ENCODE data around the gene PLCL1. TPM values are rescaled to one million over a fixed set of nuclear protein-coding genes. Genes with fewer than 3 reads are reported as not detected.

PLCL1 gene
- total RNA-seq, 2 donors from 2014 or later, result 1.3 to 4.9 TPM

DNA sequence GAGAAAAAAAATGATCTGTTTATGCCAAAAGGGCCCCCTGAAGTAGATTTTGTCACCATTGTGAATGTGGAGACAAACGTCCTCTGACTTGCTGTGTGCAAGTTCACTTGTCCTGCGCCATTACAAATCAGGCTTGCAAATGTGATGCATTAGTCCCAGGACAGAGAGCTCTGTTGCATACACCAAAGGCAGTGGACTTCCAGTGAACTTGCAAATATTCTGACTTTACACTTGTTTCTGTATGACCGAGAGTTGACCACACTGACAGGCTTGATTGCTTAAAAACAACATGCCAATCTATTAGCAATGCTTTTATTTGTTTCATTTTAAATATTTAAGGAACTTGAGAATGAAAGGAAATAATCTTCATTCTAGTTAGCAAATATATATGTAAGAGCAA is 293.2 kb downstream of the PLCL1 start:
- DNase-seq (ENCODE audit: low spot score in 2 of 2), result no peak
- Mint-ChIP-seq H3K36me3 (peaks cover 0 to 12% of the 10 kb centered on the region in 2 donors), H3K27ac (no peak overlapping the region), H3K9me3 (no peaks in the 10 kb centered on the region)
- no peak for ATAC-seq

DNA sequence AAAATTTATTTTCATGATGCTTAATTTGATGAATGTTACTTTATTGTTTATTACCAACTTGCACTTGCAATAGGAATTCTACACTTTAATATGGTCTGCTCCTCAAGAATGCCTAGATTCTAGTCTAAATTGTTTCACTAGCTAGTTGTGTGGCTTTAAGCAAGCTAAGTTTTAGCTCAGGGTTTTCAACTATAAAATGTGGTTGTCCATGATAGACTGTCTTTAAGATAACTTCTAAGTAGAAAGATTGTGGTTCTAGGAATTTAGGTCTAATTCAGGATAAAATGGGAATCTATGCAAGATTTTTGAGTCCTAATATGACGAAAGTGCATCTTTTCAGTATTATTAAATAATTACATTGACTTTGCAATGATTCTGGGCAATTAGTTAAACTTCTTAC is 294.0 kb downstream of the PLCL1 start:
- Mint-ChIP-seq H3K27ac (no peak overlapping the region), H3K9me3 (no peaks in the 10 kb centered on the region), H3K36me3 (peaks cover 0 to 12% of the 10 kb centered on the region in 2 donors)
- DNase-seq (ENCODE audit: low spot score in 2 of 2) (no peak), ATAC-seq (no peak)

DNA sequence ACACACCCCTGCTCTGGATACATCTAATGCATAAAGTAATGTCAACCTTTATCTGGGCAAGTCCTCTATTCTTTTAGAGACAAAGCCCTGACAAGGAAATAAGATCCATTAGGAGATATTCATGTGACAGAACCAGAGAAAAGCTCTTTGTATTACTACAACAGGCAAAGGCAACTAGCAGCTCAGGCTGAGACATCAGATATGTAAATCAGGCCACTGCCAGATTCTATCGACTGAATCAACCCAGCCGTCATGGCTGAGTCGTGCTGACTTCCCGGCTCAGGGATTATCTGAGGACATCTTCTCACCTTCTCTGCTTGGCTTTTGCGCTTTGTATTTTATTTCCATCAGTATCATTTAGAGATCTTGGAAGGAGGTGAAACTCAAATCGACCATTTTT is 294.5 kb downstream of the PLCL1 start:
- Mint-ChIP-seq H3K9me3 (no peaks in the 10 kb centered on the region), H3K27ac (no peak overlapping the region), H3K36me3 (peaks cover 0 to 12% of the 10 kb centered on the region in 2 donors)
- no peak for DNase-seq (ENCODE audit: low spot score in 2 of 2)
- ATAC-seq, result no peak

DNA sequence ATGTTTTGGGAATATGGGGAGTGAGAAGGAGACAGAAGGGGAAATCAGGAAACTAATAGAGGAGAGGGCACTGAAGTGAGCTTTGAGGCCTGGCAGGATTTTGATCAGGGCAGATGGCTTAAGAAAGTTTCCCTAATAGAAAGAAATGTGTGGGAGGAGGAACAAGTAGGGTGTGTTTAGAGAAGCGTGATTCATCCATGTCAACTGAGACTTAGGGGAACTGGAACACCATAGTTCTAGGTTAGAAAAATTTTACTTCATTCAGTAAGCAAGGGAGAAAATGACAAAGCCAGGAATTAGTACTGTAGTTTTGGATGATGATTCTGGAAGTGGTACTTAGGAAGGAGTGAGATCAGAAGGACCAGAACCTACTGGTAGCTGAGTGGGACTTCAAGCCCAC is 296.0 kb downstream of the PLCL1 start:
- ATAC-seq, result peak; percentile 18 to 47
- peak overlapping the region in 1 of 2 donors; percentile 20 for H3K27ac Mint-ChIP-seq

DNA sequence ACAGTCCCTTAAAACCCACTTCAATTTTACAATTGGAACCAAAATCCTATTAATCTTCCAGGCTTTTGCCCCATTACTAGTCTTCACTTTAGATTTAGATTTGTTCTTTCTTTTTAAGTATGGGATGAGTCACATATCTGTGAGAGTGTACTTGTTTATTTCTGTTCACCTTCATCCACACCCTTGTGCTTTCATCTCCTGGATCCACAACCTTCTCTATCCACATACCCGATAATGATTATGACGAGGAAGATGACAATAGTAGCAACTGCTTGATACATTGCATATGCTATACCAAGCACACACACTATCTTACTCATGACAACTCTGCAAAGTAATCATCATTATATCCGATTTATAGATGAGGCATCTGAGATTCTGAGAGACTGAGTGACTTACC is 297.3 kb downstream of the PLCL1 start:
- DNase-seq (ENCODE audit: low spot score in 2 of 2), result no peak
- no peaks in the 10 kb centered on the region for H3K9me3 Mint-ChIP-seq
- no peak for ATAC-seq
- no peak overlapping the region for H3K27ac Mint-ChIP-seq
- peaks cover 15 to 19% of the 10 kb centered on the region in 2 donors for H3K36me3 Mint-ChIP-seq

More for the DNA sequence above, 296.0 kb downstream of the PLCL1 start:
- H3K36me3 Mint-ChIP-seq, result peaks cover 11 to 18% of the 10 kb centered on the region in 2 donors
- H3K9me3 Mint-ChIP-seq, result no peaks in the 10 kb centered on the region
- DNase-seq (ENCODE audit: low spot score in 2 of 2), result no peak

DNA sequence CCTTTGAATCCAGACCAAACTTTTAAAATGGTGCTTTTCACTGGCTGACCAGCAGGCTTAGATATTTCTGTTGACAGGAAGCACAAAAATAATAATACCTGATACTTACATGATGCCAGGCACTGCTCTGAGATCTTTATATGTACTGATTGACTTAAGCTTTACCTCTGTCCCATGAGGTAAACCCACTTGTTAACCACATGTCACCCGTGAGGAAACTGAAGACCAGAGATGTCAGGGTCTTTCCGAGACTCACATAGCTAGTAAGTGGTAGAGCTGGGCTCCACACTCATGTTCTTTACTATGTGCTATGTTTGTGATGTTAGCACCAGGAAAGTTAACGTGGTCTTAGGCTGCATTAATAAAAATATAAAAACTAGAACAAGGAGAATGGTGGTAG is 297.7 kb downstream of the PLCL1 start:
- ATAC-seq (no peak), DNase-seq (ENCODE audit: low spot score in 2 of 2) (no peak)
- H3K9me3 Mint-ChIP-seq, result no peaks in the 10 kb centered on the region
- peaks cover 15 to 19% of the 10 kb centered on the region in 2 donors for H3K36me3 Mint-ChIP-seq
- no peak overlapping the region for H3K27ac Mint-ChIP-seq

DNA sequence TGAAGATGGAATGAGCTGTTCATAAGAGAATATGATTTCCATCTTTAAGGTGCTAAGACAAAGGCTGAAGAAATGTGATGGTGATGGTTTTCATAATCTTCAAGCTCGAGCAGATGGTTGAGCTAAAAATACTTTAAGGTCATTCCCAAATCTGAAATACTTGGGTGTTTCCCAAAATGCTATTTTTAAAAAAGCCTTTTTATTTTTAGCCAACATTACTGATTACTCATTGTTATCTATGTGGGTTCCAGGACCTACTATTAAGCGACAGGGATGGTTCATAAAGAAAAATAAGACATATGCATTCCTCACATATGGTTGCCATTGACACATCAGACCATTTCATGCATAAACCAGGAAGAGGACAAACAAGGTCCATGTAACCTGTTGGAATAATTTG is 298.5 kb downstream of the PLCL1 start:
- Mint-ChIP-seq H3K36me3 (peaks cover 15 to 19% of the 10 kb centered on the region in 2 donors), H3K27ac (no peak overlapping the region), H3K9me3 (no peaks in the 10 kb centered on the region)
- ATAC-seq, result no peak
- no peak for DNase-seq (ENCODE audit: low spot score in 2 of 2)

DNA sequence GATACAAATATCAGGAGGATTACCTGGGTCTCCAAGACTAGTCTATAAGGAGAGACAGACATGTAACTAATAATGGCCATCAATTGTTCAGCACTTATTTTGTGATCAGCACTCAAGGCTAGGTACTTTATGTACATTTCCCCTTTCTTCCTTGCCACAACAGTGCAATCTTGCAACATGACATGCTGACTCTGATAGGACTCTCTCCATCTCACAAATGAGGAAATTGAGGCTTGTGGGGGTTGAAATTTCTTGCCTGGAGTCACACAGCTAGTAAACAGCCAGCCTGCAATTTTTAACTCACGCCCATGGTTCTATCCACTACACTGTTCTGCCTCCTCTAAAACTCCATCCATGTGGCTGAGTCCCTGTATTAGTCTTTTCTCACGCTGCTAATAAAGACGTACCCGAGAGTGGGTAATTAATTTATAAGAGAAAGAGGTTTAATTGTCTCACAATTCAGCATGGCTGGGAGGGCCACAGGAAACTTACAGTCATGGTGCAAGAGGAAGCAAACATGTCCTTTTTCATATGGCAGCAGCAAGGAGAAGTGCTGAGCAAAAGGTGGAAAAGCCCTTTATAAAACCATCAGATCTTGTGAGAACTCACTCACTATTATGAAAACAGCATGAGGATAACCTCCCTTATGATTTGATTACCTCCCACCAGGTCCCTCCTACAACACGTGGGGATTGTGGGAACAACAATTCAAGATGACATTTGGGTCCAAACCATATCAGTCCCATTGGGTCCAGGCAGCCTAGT is 302.4 kb downstream of the PLCL1 start:
- Mint-ChIP-seq H3K36me3 (peaks cover 15 to 16% of the 10 kb centered on the region in 2 donors), H3K9me3 (no peaks in the 10 kb centered on the region), H3K27ac (no peak overlapping the region)
- DNase-seq (ENCODE audit: low spot score in 2 of 2) (no peak), ATAC-seq (no peak)

DNA sequence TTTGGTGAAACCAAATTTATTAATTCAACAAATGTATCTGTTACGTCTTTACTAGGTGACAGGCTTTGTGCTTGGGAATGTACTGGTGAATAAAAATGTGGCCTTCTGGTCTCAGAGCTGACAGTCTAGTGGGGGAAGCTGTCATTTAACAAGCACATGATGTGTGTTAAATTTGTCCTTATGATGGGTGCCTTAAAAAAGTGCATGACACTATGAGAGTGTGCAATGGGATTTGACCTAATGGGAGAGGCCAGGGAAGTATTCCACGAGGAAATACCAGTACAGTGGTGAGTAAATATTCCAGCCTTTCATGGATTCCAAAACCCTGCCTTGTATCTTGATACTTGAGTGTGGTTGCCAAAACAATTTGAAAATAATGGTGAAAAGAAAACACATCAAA is 308.9 kb downstream of the PLCL1 start:
- Mint-ChIP-seq H3K9me3 (no peaks in the 10 kb centered on the region), H3K27ac (no peak overlapping the region), H3K36me3 (peaks cover 0 to 5% of the 10 kb centered on the region in 2 donors)
- ATAC-seq (no peak), DNase-seq (ENCODE audit: low spot score in 2 of 2) (no peak)

DNA sequence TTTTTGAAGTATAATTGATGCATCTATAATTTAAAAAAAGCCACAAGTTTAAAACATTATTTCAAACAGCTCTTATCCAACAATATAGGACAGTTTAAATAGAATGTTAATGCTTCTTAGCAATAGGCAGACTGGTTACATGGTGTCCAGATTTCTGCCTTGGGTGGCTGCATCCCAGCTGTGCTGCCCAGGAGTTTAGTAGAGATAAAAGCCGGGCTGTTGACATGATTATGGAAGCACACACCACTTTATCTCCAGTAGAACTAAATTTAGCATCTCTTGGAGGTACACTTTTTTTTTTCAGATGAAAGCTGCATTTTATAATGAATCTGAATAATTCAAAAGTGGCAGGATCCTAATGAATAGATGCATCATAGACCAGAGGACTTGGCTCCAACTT is 309.7 kb downstream of the PLCL1 start:
- no peaks in the 10 kb centered on the region for H3K9me3 Mint-ChIP-seq
- H3K36me3 Mint-ChIP-seq, result peaks cover 0 to 5% of the 10 kb centered on the region in 2 donors
- no peak for ATAC-seq
- DNase-seq (ENCODE audit: low spot score in 2 of 2), result no peak
- H3K27ac Mint-ChIP-seq, result no peak overlapping the region

DNA sequence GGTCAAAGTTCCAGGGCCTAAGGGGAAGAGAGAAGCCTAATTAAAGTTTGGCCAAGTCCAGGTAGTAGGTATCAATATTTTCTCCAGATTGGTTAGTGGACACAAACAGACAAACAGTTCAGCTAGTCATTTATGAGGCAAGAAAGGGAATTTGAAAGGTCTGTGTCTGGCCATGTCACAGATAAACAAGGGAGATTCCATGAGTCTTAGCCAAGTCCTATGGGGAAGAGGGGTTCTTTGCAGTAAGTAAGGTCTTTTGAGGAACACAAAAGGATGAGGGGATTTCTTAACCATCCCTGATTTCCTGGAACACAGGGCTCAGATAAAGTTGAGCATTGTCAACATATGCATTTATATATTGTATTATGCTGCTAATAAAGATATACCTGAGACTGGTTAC is 310.8 kb downstream of the PLCL1 start:
- Mint-ChIP-seq H3K9me3 (peaks cover 0 to under 1% of the 10 kb centered on the region in 2 donors), H3K36me3 (peaks cover 0 to 5% of the 10 kb centered on the region in 2 donors), H3K27ac (no peak overlapping the region)
- ATAC-seq (no peak), DNase-seq (ENCODE audit: low spot score in 2 of 2) (no peak)

DNA sequence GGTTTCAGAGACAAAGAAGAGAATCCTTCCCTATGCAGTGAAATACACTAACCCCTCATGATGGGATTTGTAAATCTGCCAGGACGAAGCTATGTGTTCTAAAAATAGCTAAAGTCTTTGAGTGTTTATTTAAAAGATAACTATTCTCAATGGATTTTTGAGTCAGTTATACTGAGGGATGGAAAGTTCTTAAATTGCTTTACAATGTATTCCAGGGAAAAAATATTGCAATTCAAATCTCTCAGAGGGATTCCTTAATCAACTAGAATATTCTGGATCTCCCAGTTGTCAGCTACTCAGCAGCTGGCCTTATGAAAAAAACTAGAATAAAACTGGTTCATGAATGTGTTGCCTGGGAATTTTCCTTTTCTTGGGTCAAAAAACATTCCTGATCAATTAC is 312.4 kb downstream of the PLCL1 start:
- DNase-seq (ENCODE audit: low spot score in 2 of 2), result no peak
- no peak overlapping the region for H3K27ac Mint-ChIP-seq
- ATAC-seq, result no peak
- peaks cover 0 to 10% of the 10 kb centered on the region in 2 donors for H3K36me3 Mint-ChIP-seq
- H3K9me3 Mint-ChIP-seq, result peaks cover 0 to 5% of the 10 kb centered on the region in 2 donors

DNA sequence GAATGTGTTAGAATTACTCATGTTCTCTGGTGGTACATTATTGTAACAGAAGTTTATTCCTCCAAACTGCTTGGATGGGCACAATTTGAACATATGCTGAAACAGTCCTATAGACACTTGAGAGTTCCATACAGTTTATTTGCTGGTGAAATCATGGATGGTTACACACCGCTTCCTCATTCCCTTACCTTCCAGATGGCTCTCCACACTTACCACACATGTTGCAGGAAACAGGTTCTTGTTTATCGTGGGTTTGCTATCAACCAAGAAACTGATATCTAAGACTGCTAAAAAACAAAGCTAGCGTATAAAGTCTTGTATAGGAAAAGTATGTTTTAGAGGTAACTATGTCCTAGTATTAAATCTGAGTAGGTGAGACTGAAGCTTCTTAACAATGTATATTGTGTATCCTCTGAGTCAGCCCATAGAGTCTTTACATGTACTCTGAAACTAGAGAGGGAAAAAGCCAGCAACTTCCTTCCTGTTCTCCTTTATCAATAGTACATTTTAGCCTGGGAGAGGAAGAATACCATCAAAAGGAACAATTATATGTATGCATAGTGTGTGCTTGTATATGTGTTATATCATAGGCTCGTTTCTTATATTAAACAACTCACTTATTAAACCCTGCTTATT is 313.1 kb downstream of the PLCL1 start:
- H3K9me3 Mint-ChIP-seq, result peaks cover 0 to 5% of the 10 kb centered on the region in 2 donors
- DNase-seq (ENCODE audit: low spot score in 2 of 2) (no peak), ATAC-seq (no peak)
- no peak overlapping the region for H3K27ac Mint-ChIP-seq
- peaks cover 0 to 10% of the 10 kb centered on the region in 2 donors for H3K36me3 Mint-ChIP-seq

DNA sequence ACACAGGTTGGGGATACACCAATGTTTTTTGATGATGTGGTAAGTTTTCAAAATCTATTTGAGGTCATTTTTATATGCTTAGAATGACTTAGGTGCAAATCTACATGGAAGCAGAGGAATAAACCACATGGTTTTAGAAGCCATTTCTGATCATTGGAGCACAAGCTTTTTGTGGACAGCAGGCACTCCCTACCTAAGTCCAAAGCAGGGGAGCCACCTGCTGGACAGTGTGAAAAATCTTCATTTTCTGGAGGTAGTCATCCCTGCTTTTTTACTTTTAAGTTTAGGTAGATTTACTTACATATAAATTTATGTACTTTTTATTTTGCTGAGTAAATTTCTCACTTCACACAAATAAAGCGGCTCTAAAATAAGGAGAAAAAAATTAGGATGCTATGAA is 323.2 kb downstream of the PLCL1 start:
- DNase-seq (ENCODE audit: low spot score in 2 of 2) (peak in 1 of 2 donors; percentile 39), ATAC-seq (peak; percentile 64 to 74)
- Mint-ChIP-seq H3K9me3 (no peaks in the 10 kb centered on the region), H3K36me3 (peaks cover 0 to 10% of the 10 kb centered on the region in 2 donors), H3K27ac (no peak overlapping the region)

DNA sequence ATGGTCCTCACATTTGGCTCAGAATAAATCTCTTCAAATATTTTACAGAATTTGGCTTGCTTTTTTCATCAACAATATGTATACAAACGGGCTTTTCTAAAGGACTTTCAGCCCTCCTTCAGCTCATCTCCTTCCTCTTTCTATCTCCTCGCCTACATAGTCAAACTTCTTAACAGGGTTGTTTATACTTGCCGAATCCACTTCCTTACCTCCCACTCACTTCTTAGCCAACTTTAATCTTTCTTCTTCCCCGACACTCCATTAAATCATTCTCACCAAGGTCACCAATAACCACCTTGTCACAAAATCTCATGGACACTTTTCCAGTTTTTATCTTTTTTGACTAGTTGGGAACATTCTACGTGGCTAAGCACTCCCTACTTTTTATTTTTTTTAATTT is 325.2 kb downstream of the PLCL1 start:
- Mint-ChIP-seq H3K9me3 (no peaks in the 10 kb centered on the region), H3K36me3 (peaks cover 0 to 10% of the 10 kb centered on the region in 2 donors), H3K27ac (no peak overlapping the region)
- ATAC-seq (no peak), DNase-seq (ENCODE audit: low spot score in 2 of 2) (no peak)

DNA sequence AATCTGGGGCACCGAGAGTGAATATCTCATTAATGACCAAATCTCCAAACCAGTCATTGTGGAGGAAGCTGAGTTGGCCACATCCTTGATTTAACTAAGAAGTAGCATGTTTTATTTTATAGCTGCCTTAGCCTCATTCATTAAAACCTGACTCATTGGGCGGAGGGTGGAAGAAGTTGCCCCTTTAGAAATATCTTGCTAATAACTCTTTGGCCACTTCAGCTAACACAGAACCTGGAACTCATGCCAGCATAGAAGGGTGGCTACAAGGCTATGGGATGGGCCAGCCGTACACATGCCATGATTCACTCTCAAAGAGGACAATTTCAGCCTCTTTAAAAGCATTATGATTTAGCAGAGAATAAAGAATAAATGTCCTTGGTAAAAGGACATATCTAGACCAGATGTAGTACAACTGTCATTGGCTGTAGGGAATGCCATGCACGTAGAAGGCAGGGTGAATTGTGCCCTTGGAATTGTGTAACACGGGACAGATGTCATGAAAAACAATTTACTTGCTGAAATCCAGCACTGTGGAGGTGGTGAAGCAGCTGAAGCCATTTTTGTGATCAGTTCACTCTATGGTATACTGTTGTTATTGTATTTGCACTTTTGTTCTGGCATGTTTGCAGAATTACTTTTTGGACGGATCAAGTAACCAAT is 330.0 kb downstream of the PLCL1 start:
- H3K9me3 Mint-ChIP-seq, result no peaks in the 10 kb centered on the region
- DNase-seq (ENCODE audit: low spot score in 2 of 2) (no peak), ATAC-seq (no peak)
- no peak overlapping the region for H3K27ac Mint-ChIP-seq
- peaks cover 5 to 10% of the 10 kb centered on the region in 2 donors for H3K36me3 Mint-ChIP-seq

DNA sequence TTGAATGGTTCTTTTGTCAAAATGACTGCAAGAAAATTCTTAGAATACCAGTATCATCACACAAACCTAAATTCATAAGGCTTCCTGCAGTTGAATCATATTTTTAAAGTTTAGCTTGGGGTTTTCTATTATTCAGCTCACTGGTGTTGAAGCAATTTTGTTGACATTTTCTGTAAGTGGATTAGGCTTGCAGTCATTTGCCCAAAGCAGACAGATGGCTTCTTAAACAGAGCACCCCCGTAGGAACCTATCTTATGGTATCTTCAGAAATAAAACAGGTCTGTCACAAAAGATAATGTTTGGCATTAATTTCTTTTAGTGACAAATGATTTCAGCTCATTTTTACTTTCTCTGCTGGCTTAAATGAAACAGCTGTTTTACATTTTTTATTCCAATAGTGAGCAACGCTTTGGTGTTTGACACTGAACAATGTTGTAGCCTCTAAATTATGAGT is 331.1 kb downstream of the PLCL1 start:
- Mint-ChIP-seq H3K36me3 (peaks cover 5 to 10% of the 10 kb centered on the region in 2 donors), H3K9me3 (no peaks in the 10 kb centered on the region), H3K27ac (no peak overlapping the region)
- ATAC-seq (no peak), DNase-seq (ENCODE audit: low spot score in 2 of 2) (no peak)
